Measurements from ENCODE around the gene SFXN5. TPM values are rescaled to one million over a fixed set of nuclear protein-coding genes. Genes with fewer than 3 reads are reported as not detected.

Gene SFXN5
- total RNA-seq, 1 experiment from 2014 or later, result 27.8 TPM

DNA sequence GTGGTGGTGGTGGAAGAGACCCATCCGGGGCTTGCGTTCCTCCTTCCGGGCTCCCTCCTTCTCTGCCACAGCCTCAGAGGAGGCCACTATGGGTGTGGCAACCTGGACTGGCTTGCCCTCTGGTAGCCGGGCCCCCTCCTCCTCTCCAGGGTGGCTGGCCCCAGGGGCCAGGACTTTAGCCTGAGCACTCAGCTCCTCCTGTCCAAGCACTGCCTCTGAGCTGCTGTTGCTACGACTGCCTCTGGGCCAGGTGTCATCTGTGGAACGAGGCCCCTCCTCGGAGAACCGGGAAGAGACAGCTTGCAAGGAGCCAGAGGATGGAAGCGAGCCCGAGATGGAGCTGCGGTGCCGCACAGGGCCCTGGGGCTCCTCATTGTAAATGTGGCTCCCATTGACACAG lies 16.7 kb upstream of the SFXN5 start:
- ATAC-seq (no peak), DNase-seq (ENCODE audit: low read depth, low spot score) (no peak)
- H3K36me3 ChIP-seq (ENCODE audit: control insufficient read depth, insufficient read depth, low read length), result no peaks in the 10 kb centered on the region
- intact Hi-C loops (cut with micrococcal nuclease; ENCODE audit: unreplicated experiment), result no loop called here
- TF ChIP-seq TCF7L2 (IDR thresholded peaks at IDR 0.05; ENCODE audit: low read depth, low read length) (no peak), SIN3A (IDR thresholded peaks at IDR 0.05; ENCODE audit: borderline replicate concordance, insufficient read depth, low read depth, low read length) (no peak), CTCF (IDR thresholded peaks at IDR 0.05) (no peak), POLR2AphosphoS5 (IDR thresholded peaks at IDR 0.05; ENCODE audit: low read depth, low read length) (no peak)
- TF ChIP-seq, protein P1, sequence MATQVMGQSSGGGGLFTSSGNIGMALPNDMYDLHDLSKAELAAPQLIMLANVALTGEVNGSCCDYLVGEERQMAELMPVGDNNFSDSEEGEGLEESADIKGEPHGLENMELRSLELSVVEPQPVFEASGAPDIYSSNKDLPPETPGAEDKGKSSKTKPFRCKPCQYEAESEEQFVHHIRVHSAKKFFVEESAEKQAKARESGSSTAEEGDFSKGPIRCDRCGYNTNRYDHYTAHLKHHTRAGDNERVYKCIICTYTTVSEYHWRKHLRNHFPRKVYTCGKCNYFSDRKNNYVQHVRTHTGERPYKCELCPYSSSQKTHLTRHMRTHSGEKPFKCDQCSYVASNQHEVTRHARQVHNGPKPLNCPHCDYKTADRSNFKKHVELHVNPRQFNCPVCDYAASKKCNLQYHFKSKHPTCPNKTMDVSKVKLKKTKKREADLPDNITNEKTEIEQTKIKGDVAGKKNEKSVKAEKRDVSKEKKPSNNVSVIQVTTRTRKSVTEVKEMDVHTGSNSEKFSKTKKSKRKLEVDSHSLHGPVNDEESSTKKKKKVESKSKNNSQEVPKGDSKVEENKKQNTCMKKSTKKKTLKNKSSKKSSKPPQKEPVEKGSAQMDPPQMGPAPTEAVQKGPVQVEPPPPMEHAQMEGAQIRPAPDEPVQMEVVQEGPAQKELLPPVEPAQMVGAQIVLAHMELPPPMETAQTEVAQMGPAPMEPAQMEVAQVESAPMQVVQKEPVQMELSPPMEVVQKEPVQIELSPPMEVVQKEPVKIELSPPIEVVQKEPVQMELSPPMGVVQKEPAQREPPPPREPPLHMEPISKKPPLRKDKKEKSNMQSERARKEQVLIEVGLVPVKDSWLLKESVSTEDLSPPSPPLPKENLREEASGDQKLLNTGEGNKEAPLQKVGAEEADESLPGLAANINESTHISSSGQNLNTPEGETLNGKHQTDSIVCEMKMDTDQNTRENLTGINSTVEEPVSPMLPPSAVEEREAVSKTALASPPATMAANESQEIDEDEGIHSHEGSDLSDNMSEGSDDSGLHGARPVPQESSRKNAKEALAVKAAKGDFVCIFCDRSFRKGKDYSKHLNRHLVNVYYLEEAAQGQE (IDR thresholded peaks at IDR 0.05; ENCODE audit: insufficient read depth in 1 of 2, low read depth in 2 of 2, low read length in 1 of 2), result no peak
- CTCF ChIA-PET, result interaction anchor here (0.6 to 1.2 kb wide), 2 partner anchors 89 to 94 kb away, joined by 3 to 4 read pairs; no protein-coding TSS in a partner anchor
- H3K9me3 ChIP-seq (ENCODE audit: control insufficient read depth, insufficient read depth, low read depth, low read length), result no peaks in the 10 kb centered on the region
- H3K27me3 ChIP-seq (ENCODE audit: control insufficient read depth, insufficient read depth, low read length), result no peaks in the 10 kb centered on the region
- BruUV-seq (replicated peaks), result no TSS peak
- in situ Hi-C loops (cut with HindIII; ENCODE audit: low pct_unique_long_range_greater_than_20kb, low sequenced_read_pairs), result no loop called here
- H3K4me3 ChIP-seq (ENCODE audit: low read depth in 2 of 2, low read length in 2 of 2), result no peak overlapping the region
- POLR2A ChIA-PET, result no interaction called here
- H3K27ac ChIP-seq (ENCODE audit: low read length), result no peak overlapping the region
- H3K4me1 ChIP-seq (ENCODE audit: control insufficient read depth, insufficient read depth, low read length), result no peaks in the 10 kb centered on the region

DNA sequence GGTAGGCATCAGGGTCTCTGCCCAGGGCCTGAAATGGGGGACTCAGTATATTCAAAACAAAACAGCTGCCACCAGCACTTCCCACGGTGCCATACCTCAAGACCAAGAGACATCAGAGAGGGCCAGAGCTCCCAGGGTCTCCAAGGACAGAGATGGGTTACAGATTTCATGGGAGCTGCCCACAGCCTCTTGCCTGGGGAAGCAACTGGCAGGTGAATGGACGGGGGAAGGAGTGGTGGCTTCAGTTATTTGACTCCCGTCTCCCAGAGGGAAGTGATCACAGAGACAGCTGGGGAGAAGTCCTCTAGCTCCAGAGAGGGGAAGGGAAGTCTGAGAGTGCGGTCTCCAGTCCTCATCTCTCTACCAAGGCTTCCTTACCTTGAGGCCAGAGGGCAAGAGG lies 15.8 kb upstream of the SFXN5 start:
- H3K4me3 ChIP-seq (ENCODE audit: low read depth in 2 of 2, low read length in 2 of 2), result no peak overlapping the region
- BruUV-seq (replicated peaks), result no TSS peak
- no peaks in the 10 kb centered on the region for H3K36me3 ChIP-seq (ENCODE audit: control insufficient read depth, insufficient read depth, low read length)
- H3K4me1 ChIP-seq (ENCODE audit: control insufficient read depth, insufficient read depth, low read length), result no peaks in the 10 kb centered on the region
- intact Hi-C loops (cut with micrococcal nuclease; ENCODE audit: unreplicated experiment), result no loop called here
- H3K27me3 ChIP-seq (ENCODE audit: control insufficient read depth, insufficient read depth, low read length), result no peaks in the 10 kb centered on the region
- ATAC-seq, result no peak
- in situ Hi-C loops (cut with HindIII; ENCODE audit: low pct_unique_long_range_greater_than_20kb, low sequenced_read_pairs), result no loop called here
- DNase-seq (ENCODE audit: low read depth, low spot score), result no peak
- POLR2A ChIA-PET, result no interaction called here
- TF ChIP-seq CTCF (IDR thresholded peaks at IDR 0.05) (no peak), SIN3A (IDR thresholded peaks at IDR 0.05; ENCODE audit: borderline replicate concordance, insufficient read depth, low read depth, low read length) (no peak), POLR2AphosphoS5 (IDR thresholded peaks at IDR 0.05; ENCODE audit: low read depth, low read length) (no peak), TCF7L2 (IDR thresholded peaks at IDR 0.05; ENCODE audit: low read depth, low read length) (no peak)
- TF ChIP-seq, protein P1 (IDR thresholded peaks at IDR 0.05; ENCODE audit: insufficient read depth in 1 of 2, low read depth in 2 of 2, low read length in 1 of 2), result no peak
- no peaks in the 10 kb centered on the region for H3K9me3 ChIP-seq (ENCODE audit: control insufficient read depth, insufficient read depth, low read depth, low read length)
- no peak overlapping the region for H3K27ac ChIP-seq (ENCODE audit: low read length)
- CTCF ChIA-PET, result interaction anchor here (1.0 to 1.2 kb wide), 3 partner anchors 24 to 125 kb away, joined by 3 to 5 read pairs (median 3); no protein-coding TSS in a partner anchor

All from Panc1 (cell line).